Mesenchymal stem cell (in vitro differentiated cells and primary cell): ENCODE data around the gene FCGBP.

Experiments used
- DNase-seq: peaks from one replicate; pipeline ENCODE4 v3.0.0-alpha.2; 2013
- H2AFZ ChIP-seq: one replicate; pipeline ENCODE4 v1.6.1; 2013; ENCODE audit warnings: low read depth, mild to moderate bottlenecking, control low read depth, inconsistent platforms, low read length, moderate library complexity
- H2AK5ac ChIP-seq: 2 replicates; pipeline ENCODE4 v1.6.1; 2013; ENCODE audit warnings: low read length, moderate library complexity, mild to moderate bottlenecking, inconsistent platforms; ENCODE audit not compliant: severe bottlenecking
- H2BK120ac ChIP-seq: one replicate; pipeline ENCODE4 v1.6.1; 2013; ENCODE audit warnings: low read depth, mild to moderate bottlenecking, inconsistent platforms, low read length, moderate library complexity
- H2BK12ac ChIP-seq, 2 experiments: one replicate each; pipeline ENCODE4 v1.6.1; 2013; ENCODE audit warnings: inconsistent platforms in 2 of 2, low read length in 2 of 2, mild to moderate bottlenecking in 2 of 2, moderate library complexity in 2 of 2, control low read depth in 1 of 2
- H2BK15ac ChIP-seq: one replicate; pipeline ENCODE4 v1.6.1; 2013; ENCODE audit warnings: mild to moderate bottlenecking, low read depth, inconsistent platforms; ENCODE audit not compliant: poor library complexity, severe bottlenecking
- H2BK5ac ChIP-seq: 2 replicates; pipeline ENCODE4 v1.6.1; 2013; ENCODE audit warnings: low read depth, mild to moderate bottlenecking, low read length, control low read depth, inconsistent platforms; ENCODE audit not compliant: poor library complexity, severe bottlenecking
- H3K14ac ChIP-seq, 2 experiments: one replicate each; pipeline ENCODE4 v1.6.1; 2013; ENCODE audit warnings: inconsistent platforms in 2 of 2, low read length in 2 of 2, control low read depth in 1 of 2, mild to moderate bottlenecking in 1 of 2, moderate library complexity in 1 of 2
- H3K18ac ChIP-seq, 2 experiments: one replicate each; pipeline ENCODE4 v1.6.1; 2013; ENCODE audit warnings: inconsistent platforms in 2 of 2, low read length in 2 of 2, control low read depth in 1 of 2, low read depth in 1 of 2, mild to moderate bottlenecking in 1 of 2
- H3K23ac ChIP-seq, 2 experiments: one replicate each; pipeline ENCODE4 v1.6.1; 2013; ENCODE audit warnings: inconsistent platforms in 2 of 2, low read length in 2 of 2, mild to moderate bottlenecking in 2 of 2, moderate library complexity in 2 of 2, control low read depth in 1 of 2
- H3K27ac ChIP-seq: 2 replicates; pipeline ENCODE4 v1.5.1; 2013; ENCODE audit warnings: mild to moderate bottlenecking, moderate library complexity, low read length, control low read depth, inconsistent platforms; ENCODE audit not compliant: poor library complexity, severe bottlenecking
- H3K27me3 ChIP-seq, 2 experiments: 2 replicates each; pipeline versions ENCODE4 v1.6.1 to v1.7.0; 2013; ENCODE audit warnings: low read length in 2 of 2, mild to moderate bottlenecking in 2 of 2, moderate library complexity in 2 of 2, control low read depth in 1 of 2, inconsistent platforms in 1 of 2; ENCODE audit not compliant: control insufficient read depth in 1 of 2, insufficient read depth in 1 of 2
- H3K36me3 ChIP-seq, 2 experiments: 2 replicates each; pipeline versions ENCODE4 v1.6.1 to v1.7.0; 2013; ENCODE audit warnings: low read length in 2 of 2, control low read depth in 1 of 2, inconsistent platforms in 1 of 2, low read depth in 1 of 2, mild to moderate bottlenecking in 1 of 2; ENCODE audit not compliant: insufficient read depth in 2 of 2, control insufficient read depth in 1 of 2
- H3K4ac ChIP-seq, 2 experiments: one replicate each; pipeline ENCODE4 v1.6.1; 2013; ENCODE audit warnings: inconsistent platforms in 2 of 2, low read length in 2 of 2, mild to moderate bottlenecking in 2 of 2, moderate library complexity in 2 of 2, control low read depth in 1 of 2, low read depth in 1 of 2
- H3K4me1 ChIP-seq: 2 replicates; pipeline ENCODE4 v1.6.1; 2013; ENCODE audit warnings: low read depth, low read length, control low read depth; ENCODE audit not compliant: control insufficient read depth, insufficient read depth
- H3K4me2 ChIP-seq: 2 replicates; pipeline ENCODE4 v1.6.1; 2013; ENCODE audit warnings: low read length, mild to moderate bottlenecking, inconsistent platforms; ENCODE audit not compliant: poor library complexity, severe bottlenecking
- H3K4me3 ChIP-seq, 2 experiments: 2 replicates each; pipeline versions ENCODE4 v1.5.1 to v1.7.0; 2013; ENCODE audit warnings: low read length in 2 of 2, mild to moderate bottlenecking in 2 of 2, control low read depth in 1 of 2, low read depth in 1 of 2; ENCODE audit not compliant: insufficient read depth in 1 of 2
- H3K79me1 ChIP-seq: replicated peaks from 2 replicates; pipeline ENCODE4 v1.6.1; 2013; ENCODE audit warnings: mild to moderate bottlenecking, control low read depth, low read length, inconsistent platforms; ENCODE audit not compliant: poor library complexity, severe bottlenecking
- H3K9ac ChIP-seq: 2 replicates; pipeline ENCODE4 v1.7.0; 2013; ENCODE audit warnings: mild to moderate bottlenecking, low read length, moderate library complexity
- H3K9me3 ChIP-seq: 2 replicates; pipeline ENCODE4 v1.7.0; 2013; ENCODE audit warnings: mild to moderate bottlenecking, low read length; ENCODE audit not compliant: control insufficient read depth
- H4K8ac ChIP-seq: one replicate; pipeline ENCODE4 v1.6.1; 2013; ENCODE audit warnings: inconsistent platforms, mild to moderate bottlenecking, low read length, moderate library complexity
- H4K91ac ChIP-seq: one replicate; pipeline ENCODE4 v1.6.1; 2013; ENCODE audit warnings: mild to moderate bottlenecking, low read length, inconsistent platforms
- WGBS: methylation state at CpG from one replicate; pipeline ENCODE4 v1.1.7; 2013; ENCODE audit warnings: mixed read lengths; 5-methylcytosine and 5-hydroxymethylcytosine counted together

Gene FCGBP

GRCh38 chr19:39927076-39927475 lies 7.4 kb downstream of the FCGBP start:
- H3K9ac ChIP-seq: no peak overlapping the region
- WGBS: 87% methylated on average over 11 of the region's 11 CpGs
- no peak overlapping the region for H2BK12ac ChIP-seq
- no peaks in the 10 kb centered on the region for H3K4me1 ChIP-seq
- no peak overlapping the region for H3K4me2 ChIP-seq
- H3K27ac ChIP-seq: no peak overlapping the region
- no peak overlapping the region for H3K4me3 ChIP-seq
- no peak overlapping the region for H3K18ac ChIP-seq
- H3K4ac ChIP-seq: no peak overlapping the region
- H3K36me3 ChIP-seq: no peaks in the 10 kb centered on the region
- H2AK5ac ChIP-seq: no peak overlapping the region
- peaks cover 0 to 4% of the 10 kb centered on the region in 2 experiments for H3K27me3 ChIP-seq
- H4K91ac ChIP-seq: no peak overlapping the region
- no peaks in the 10 kb centered on the region for H3K79me1 ChIP-seq
- H2BK5ac ChIP-seq: no peak overlapping the region
- no peak overlapping the region for H3K14ac ChIP-seq
- DNase-seq: no peak
- H2BK15ac ChIP-seq: no peak overlapping the region
- H3K23ac ChIP-seq: no peak overlapping the region
- H2AFZ ChIP-seq: no peak overlapping the region
- no peak overlapping the region for H2BK120ac ChIP-seq
- H4K8ac ChIP-seq: no peak overlapping the region
- no peaks in the 10 kb centered on the region for H3K9me3 ChIP-seq

GRCh38 chr19:39926170-39926760 lies 8.2 kb downstream of the FCGBP start:
- 95% methylated on average over 5 of the region's 8 CpGs for WGBS
- Histone ChIP-seq H2BK15ac (no peak overlapping the region), H3K14ac (no peak overlapping the region), H3K23ac (no peak overlapping the region), H3K4me1 (no peaks in the 10 kb centered on the region), H2AFZ (no peak overlapping the region), H2BK120ac (no peak overlapping the region), H3K4me3 (no peak overlapping the region), H3K36me3 (no peaks in the 10 kb centered on the region), H3K4ac (no peak overlapping the region), H3K9me3 (no peaks in the 10 kb centered on the region), H3K79me1 (no peaks in the 10 kb centered on the region), H2AK5ac (no peak overlapping the region), H4K8ac (no peak overlapping the region), H2BK5ac (no peak overlapping the region), H4K91ac (no peak overlapping the region), H3K18ac (no peak overlapping the region), H3K9ac (no peak overlapping the region), H3K27me3 (peaks cover 0 to 4% of the 10 kb centered on the region in 2 experiments), H3K4me2 (no peak overlapping the region), H3K27ac (no peak overlapping the region), H2BK12ac (no peak overlapping the region)
- no peak for DNase-seq

- DNase-seq: no peak
- Histone ChIP-seq H3K79me1 (no peaks in the 10 kb centered on the region), H3K9me3 (no peaks in the 10 kb centered on the region), H3K27me3 (peaks cover 0 to 4% of the 10 kb centered on the region in 2 experiments), H3K23ac (no peak overlapping the region), H3K4me2 (no peak overlapping the region), H2AK5ac (no peak overlapping the region), H3K36me3 (no peaks in the 10 kb centered on the region), H2BK12ac (no peak overlapping the region), H3K27ac (no peak overlapping the region), H2BK5ac (no peak overlapping the region), H2BK120ac (no peak overlapping the region), H3K4ac (no peak overlapping the region), H4K91ac (no peak overlapping the region), H3K9ac (no peak overlapping the region), H3K14ac (no peak overlapping the region), H2AFZ (no peak overlapping the region), H2BK15ac (no peak overlapping the region), H4K8ac (no peak overlapping the region), H3K18ac (no peak overlapping the region), H3K4me1 (no peaks in the 10 kb centered on the region), H3K4me3 (no peak overlapping the region)
- WGBS: 74% methylated on average over 3 of the region's 5 CpGs
Observed at GRCh38 chr19:39924952-39925351, 9.5 kb downstream of the FCGBP start.

GRCh38 chr19:39924389-39924788 lies 10.0 kb downstream of the FCGBP start:
- no peak for DNase-seq
- peaks cover 0 to 4% of the 10 kb centered on the region in 2 experiments for H3K27me3 ChIP-seq
- no peak overlapping the region for H3K23ac ChIP-seq
- no peak overlapping the region for H4K8ac ChIP-seq
- H2AK5ac ChIP-seq: no peak overlapping the region
- no peak overlapping the region for H3K27ac ChIP-seq
- H3K79me1 ChIP-seq: no peaks in the 10 kb centered on the region
- H3K9me3 ChIP-seq: no peaks in the 10 kb centered on the region
- no peak overlapping the region for H3K4me3 ChIP-seq
- H3K18ac ChIP-seq: no peak overlapping the region
- H2AFZ ChIP-seq: no peak overlapping the region
- 95% methylated on average over 34 of the region's 37 CpGs for WGBS
- no peak overlapping the region for H2BK5ac ChIP-seq
- no peak overlapping the region for H4K91ac ChIP-seq
- no peak overlapping the region for H3K4ac ChIP-seq
- no peak overlapping the region for H3K14ac ChIP-seq
- H2BK12ac ChIP-seq: no peak overlapping the region
- no peak overlapping the region for H3K4me2 ChIP-seq
- H3K9ac ChIP-seq: no peak overlapping the region
- H3K4me1 ChIP-seq: no peaks in the 10 kb centered on the region
- no peak overlapping the region for H2BK15ac ChIP-seq
- H2BK120ac ChIP-seq: no peak overlapping the region
- H3K36me3 ChIP-seq: no peaks in the 10 kb centered on the region
